ENCODE results near the gene DMBX1.

Gene DMBX1

DNA sequence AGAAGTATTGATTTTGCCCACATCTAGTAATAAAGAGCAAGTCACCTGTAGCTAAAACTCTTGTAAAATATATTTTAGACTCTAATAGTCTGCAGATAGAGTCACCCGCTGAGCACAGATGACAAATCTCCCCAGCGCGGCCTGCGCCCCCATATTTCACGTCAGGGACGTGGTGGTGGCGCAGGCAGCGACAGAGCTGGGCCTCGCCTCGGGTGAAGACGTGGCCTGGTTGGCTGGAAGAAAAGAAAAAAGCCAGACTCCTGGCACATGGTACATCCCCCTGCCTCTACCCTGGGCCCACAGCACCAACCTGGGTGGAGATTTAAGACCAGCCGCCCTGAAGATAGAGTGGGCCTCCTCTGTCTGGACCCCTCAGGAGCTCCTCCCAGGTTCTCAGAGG lies 6.0 kb upstream of the DMBX1 start:
- no peak for DNase-seq (ENCODE audit: low spot score)

DNA sequence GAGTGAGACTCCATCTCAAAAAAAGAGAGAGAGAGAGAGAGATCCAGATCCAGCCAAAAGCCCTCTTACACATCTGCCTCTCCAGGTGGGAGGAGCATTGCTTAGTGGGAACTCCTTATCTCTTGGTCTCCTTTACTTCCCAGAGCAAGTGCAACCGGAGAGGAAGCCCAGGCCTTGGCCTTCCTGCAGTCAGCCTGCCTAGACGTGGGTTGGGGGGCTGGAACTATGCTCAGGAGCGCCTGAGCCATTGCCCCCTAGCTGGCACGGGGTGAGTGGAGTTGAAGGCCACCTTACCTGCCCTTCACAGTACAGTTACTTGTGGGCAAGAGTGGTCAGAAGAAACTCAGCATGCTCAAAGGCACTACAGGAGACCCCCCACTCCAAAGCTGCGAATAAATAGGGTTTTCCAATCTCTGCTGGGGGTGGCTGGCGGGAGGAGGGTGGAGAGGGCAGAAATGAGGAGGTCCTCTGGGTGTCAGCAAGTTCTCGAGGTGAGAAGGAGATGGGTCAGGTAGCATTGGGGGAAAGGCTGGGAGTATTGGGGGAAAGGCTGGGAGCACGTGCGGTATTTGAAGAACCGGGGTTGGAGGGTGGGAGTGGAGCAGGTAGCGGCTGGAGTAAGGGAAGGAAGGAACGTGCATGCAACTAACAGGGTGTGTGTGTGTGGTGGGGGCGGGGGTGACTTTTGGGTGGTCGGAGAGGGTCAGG lies 4.7 kb upstream of the DMBX1 start:
- no peak for DNase-seq (ENCODE audit: low spot score)

DNA sequence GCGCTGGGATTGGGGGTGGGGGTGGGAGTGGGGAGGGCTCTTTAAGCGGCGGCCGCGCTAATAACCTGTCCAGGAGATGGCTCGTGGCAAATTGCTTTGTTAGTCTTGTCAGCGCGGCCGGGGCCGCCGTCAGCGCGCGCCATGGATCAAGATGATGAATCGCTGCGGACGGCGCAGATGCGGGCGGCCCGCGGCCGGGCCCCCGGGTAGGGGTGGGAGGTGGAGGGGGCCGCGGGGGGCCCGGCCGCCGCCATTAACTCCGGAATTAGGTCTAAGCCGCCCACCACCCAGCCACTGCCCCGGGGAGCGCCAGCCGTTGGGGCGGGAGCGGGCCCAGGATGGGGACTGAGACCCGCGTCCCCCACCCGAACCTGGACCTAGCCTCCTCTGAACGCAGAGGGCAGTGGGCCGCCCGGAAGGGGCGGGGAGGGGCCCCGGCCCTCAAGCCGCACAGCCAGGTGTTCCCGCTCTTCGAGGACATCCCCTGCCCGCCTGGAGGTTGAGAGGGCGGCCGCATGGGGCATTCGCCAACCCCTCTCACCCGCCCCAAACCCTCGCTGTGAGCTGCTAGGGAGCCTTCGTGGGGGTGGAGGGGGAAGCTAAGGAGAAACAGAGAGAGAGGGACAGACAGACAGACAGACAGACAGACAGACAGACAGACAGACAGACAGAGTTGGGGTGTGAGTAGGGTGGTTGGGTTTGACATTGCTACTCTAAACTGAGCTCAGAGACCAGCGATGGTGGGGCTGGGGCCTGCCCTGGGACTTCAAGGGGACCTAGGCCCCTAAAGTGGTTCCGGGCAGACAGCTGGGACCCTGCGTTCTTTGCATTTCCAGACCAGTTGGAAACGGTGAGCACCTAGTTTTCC lies 3.8 kb upstream of the DMBX1 start:
- no peak for DNase-seq (ENCODE audit: low spot score)

GRCh38 chr1:46486432-46487015 lies 3.1 kb upstream of the DMBX1 start:
- no peak for DNase-seq (ENCODE audit: low spot score)

DNA sequence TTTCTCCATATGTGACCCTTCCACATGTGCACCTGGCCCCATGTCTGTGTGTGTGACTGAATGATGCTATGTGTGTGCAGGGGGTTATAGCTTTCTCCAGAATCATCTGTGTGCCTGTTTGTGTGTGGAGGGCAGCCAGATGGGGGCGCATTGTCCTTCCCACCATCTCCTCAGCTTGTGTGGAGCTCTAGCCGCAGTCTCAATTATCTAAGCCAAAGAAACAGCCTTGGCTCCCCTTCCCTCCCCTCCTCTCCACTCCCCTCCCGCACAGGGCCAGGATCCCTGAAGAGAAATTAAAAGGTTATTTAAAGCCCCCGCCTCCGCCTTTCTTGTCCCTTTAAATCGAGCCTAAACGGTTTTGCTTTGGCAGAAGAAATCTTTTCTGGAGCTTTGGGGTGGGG lies 1.8 kb upstream of the DMBX1 start:
- no peak for DNase-seq (ENCODE audit: low spot score)

GRCh38 chr1:46488343-46489168 lies 1.1 kb upstream of the DMBX1 start:
- DNase-seq (ENCODE audit: low spot score) = no peak

DNA sequence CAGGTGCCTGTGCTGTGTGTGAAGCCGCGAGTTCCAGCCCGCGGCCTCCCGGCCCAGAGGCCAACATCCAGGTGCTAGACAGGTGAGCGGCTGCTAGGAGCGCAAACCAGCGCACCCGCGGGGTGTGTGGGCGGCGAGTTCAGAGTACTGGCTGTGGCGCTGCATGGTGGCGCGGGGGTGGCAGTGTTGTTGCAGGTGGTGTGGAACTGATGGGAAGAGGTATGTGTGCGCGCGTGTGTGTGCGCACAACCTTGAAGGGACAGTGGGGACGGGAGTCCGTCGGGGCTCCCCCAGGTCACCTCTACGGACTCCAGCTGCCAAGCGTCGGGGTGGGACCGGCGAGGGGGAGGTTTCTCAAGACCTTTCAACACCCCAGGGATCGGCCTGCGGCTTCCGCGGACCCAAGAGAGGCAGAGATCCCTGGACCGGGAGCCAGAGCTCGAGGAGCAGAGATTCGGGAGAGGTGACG lies 433 bp upstream of the DMBX1 start:
- no peak for DNase-seq (ENCODE audit: low spot score)

DNA sequence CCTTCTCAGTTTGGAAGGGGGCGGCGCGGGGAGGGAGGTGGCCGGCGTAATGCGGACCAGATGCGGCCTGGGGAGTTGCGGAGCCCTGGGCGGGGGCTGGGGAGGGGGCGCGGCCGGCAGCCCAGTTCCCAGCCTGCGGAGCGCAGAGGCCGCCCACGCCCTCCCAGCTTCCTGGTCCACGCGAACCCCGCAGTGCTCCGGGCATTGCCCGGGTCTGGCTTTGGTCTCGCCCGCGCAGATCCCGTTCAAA lies 695 bp downstream of the DMBX1 start:
- DNase-seq (ENCODE audit: low spot score) = no peak

GRCh38 chr1:46490656-46491442 lies 1.2 kb downstream of the DMBX1 start:
- no peak for DNase-seq (ENCODE audit: low spot score)

DNA sequence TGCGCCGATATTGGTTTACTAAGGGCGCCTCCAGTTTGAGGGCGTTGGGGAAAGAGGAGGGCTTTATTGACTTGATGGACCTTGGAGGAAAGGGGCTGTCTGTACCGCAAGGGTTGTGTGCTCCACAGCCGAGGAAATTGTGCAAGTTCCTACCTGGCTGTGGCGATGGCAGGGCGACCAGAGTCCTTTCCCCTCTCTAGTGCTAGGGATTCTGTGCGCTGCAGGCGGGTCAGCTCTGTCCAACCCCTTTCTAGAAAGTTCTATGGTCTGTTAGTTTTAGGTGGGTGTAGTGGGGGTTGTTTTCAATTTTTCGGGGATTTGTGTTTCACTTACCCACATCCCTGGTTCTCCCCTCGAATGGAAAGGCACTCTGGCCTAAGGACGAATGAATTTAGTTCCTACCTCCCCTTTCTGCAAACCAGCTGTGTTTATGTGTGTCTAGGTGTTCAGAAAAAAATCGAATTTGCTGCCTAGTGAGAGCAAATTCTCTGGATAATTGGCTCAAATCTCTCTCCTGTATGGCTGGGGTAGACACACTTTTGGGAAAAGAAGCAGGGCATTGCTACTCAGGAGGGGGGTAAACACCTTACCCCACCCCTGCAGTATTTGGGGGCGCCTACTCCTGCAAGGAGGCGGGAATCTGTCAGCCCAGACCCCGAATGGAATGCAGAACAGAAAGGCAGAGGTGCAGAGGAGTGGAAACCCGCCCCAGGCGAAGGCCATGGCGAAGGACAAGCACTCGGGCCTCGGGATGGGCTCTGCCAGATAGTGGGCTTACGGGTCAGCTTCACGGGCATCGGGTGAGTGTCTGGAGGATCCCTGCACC lies 2.0 kb downstream of the DMBX1 start:
- DNase-seq (ENCODE audit: low spot score) = no peak

GRCh38 chr1:46492269-46492853 lies 2.7 kb downstream of the DMBX1 start:
- no peak for DNase-seq (ENCODE audit: low spot score)

GRCh38 chr1:46492871-46493270 lies 3.2 kb downstream of the DMBX1 start:
- DNase-seq (ENCODE audit: low spot score) = no peak

DNA sequence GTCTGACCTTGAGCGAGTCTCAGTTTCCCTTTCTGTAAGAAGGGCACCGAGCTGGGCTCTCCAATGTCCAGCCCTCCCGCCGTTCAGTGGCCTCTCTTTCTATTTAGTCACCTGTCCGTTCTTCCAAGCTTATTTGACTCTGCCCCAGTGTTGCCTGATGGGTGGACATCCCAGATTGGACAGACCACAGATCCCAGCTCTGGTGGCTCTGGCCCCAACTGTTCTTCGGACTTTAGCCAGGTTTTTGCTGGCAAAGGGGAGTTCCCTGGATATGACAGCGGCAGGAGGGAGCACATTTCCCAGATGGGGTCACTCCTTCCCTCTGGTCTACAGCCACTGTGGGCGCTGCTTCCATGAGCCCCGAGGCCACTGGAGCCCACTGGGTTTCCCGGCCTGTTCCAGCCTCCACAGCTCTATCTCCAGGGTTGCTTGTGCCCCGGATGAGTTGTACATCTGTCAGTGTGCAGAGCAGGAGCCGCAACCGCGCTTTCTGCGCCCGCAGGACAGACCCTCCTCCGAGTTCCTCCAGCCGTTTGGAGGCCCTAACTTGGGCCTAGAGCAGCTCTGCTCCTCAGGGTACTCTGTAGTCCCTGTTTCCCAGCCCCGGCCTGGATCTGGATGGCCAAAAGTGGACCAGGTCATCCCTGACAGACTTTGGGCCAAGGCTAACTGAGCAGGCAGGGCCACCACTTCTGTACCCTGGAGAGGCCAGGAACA lies 3.8 kb downstream of the DMBX1 start:
- DNase-seq (ENCODE audit: low spot score) = no peak

DNA sequence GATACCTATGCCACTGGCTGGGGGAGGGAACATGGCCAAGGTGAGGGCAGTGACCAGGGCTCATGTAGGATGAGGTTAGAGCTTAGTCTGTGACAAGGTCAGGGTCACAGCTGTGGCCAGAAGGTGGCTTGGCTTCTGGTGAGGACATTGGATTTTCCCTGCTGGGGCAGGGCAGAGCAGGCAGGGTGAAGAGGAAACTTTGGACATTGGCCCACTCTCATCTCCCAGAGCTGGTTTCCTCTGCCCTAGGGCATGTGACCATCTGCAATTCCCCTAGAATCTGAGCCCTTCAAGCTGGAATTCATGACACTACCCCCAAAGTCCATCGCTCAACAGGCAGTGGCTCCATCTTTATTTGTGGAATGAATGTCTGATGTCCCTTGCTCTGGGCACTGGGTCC lies 5.3 kb downstream of the DMBX1 start:
- no peak for DNase-seq (ENCODE audit: low spot score)

GRCh38 chr1:46495778-46496177 lies 6.1 kb downstream of the DMBX1 start:
- no peak for DNase-seq (ENCODE audit: low spot score)

DNA sequence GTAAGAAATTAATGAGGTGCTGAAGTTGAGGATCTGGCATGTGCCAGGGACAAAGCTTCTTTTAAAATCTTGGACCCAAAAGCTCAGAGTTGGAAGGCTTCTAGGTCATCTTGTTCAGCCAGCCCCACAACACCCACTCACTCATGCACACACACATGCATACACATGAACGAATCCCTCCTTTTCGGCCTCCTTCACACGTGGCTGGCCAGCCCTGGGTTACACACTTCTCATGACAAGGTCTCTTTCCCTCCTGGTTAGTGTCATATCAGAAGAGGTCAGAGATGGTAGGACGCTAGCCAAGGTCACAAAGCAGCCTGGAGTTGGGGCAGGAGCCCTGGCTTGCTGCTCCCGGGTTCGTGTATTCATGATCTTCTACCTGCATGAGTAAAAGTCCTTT lies 6.9 kb downstream of the DMBX1 start:
- DNase-seq (ENCODE audit: low spot score) = no peak

GRCh38 chr1:46497020-46497419 lies 7.4 kb downstream of the DMBX1 start:
- no peak for DNase-seq (ENCODE audit: low spot score)

DNA sequence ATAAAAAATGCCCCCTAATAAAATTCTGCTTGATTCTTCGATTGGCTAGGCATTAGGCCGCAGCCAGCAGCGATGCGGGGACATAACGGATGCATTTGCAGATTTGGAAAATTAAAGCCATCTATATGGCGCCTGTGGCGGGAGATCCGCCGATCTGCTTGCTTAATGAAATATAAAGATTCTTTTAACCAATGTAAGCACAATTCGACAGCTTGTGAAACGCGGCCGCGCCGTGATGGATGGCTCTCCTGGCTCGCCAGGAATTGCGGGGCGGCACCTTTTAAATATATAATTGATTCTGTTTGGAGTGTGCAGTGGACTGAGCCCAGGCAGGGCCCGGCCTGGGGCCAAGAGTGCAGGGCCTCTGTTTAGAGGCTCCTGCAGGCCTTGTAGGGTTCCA lies 8.0 kb downstream of the DMBX1 start:
- DNase-seq (ENCODE audit: low spot score) = no peak

GRCh38 chr1:46501528-46501927 lies 11.9 kb downstream of the DMBX1 start:
- no peak for DNase-seq (ENCODE audit: low spot score)
